B cell (primary cell): Measurements from ENCODE around the gene C10orf53. TPM values are rescaled to one million over a fixed set of nuclear protein-coding genes. Genes with fewer than 3 reads are reported as not detected.

Source experiments
- ATAC-seq: fragments of 200-7000 bp; cut with Tn5 transposase; one replicate; pipeline ENCODE4 v1.10.0; 2021; ENCODE audit warnings: low read depth, mild to moderate bottlenecking, moderate number of reproducible peaks, moderate library complexity
- CTCF ChIA-PET: fragments of 350-600 bp; sonication (Branson Sonifier 250); formaldehyde crosslinking; loops from one replicate; lab custom pipeline; 2021; ENCODE audit warnings: antibody characterized with exemption, inconsistent platforms; lab: Charles Lee
- POLR2A ChIA-PET: fragments of 350-600 bp; sonication (Branson Sonifier 250); formaldehyde crosslinking; loops from one replicate; lab custom pipeline; 2021; ENCODE audit warnings: antibody characterized with exemption; lab: Charles Lee
- DNase-seq: peaks from one replicate; pipeline ENCODE4 v3.0.0; 2013
- H2AFZ ChIP-seq: 2 replicates; pipeline ENCODE4 v1.6.1; 2012; ENCODE audit warnings: mild to moderate bottlenecking, low read depth, low read length; ENCODE audit not compliant: insufficient read depth, poor library complexity, severe bottlenecking
- H3K27ac ChIP-seq, 2 donors: 1 replicate in 1 of 2; 2 replicates in 1 of 2; pipeline ENCODE4 v1.5.1; 2012 to 2013; ENCODE audit warnings: low read length in 2 of 2, mild to moderate bottlenecking in 2 of 2, moderate library complexity in 1 of 2
- H3K27me3 ChIP-seq, 4 experiments: fragments of 200-600 bp in 1 of 4; sonication (generic) in 1 of 4; replicated peaks in 1 of 4; 1 replicate in 2 of 4; 2 replicates in 2 of 4; pipeline versions ENCODE4 v1.6.1 to v1.7.0; 2013 to 2016; ENCODE audit warnings: low read length in 3 of 4, mild to moderate bottlenecking in 2 of 4, mixed read lengths in 1 of 4, moderate library complexity in 1 of 4; ENCODE audit not compliant: insufficient read depth in 4 of 4, control insufficient read depth in 3 of 4; ENCODE audit errors: control extremely low read depth in 1 of 4
- H3K36me3 ChIP-seq, 2 experiments: replicated peaks in 1 of 2; 1 replicate in 1 of 2; 2 replicates in 1 of 2; pipeline versions ENCODE4 v1.6.1 to v1.7.1; 2013; ENCODE audit warnings: low read length in 1 of 2; ENCODE audit not compliant: insufficient read depth in 2 of 2, control insufficient read depth in 1 of 2; ENCODE audit errors: control extremely low read depth in 1 of 2, extremely low read depth in 1 of 2
- H3K4me1 ChIP-seq, 2 donors: fragments of 200-600 bp in 1 of 2; sonication (generic) in 1 of 2; 1 replicate in 1 of 2; 2 replicates in 1 of 2; pipeline versions ENCODE4 v1.5.1 to v1.6.1; 2013 to 2017; ENCODE audit warnings: low read length in 2 of 2; ENCODE audit not compliant: control insufficient read depth in 2 of 2, insufficient read depth in 2 of 2
- H3K4me2 ChIP-seq: replicated peaks from 2 replicates; pipeline ENCODE3; 2012; ENCODE audit warnings: mild to moderate bottlenecking, low read depth, low read length; ENCODE audit not compliant: poor library complexity, severe bottlenecking
- H3K4me3 ChIP-seq, 5 experiments: fragments of 200-600 bp in 1 of 5; sonication (generic) in 1 of 5; 1 replicate in 3 of 5; 2 replicates in 2 of 5; pipeline versions ENCODE4 v1.5.1 to v1.7.0; 2011 to 2016; ENCODE audit warnings: low read length in 4 of 5, mild to moderate bottlenecking in 4 of 5, low read depth in 2 of 5, control low read depth in 1 of 5, moderate library complexity in 1 of 5; ENCODE audit not compliant: insufficient read depth in 1 of 5; ENCODE audit errors: control extremely low read depth in 1 of 5, extremely low read depth in 1 of 5
- H3K79me2 ChIP-seq: fragments of 200-600 bp; sonication (generic); one replicate; pipeline ENCODE4 v1.6.0; 2016; ENCODE audit warnings: low read length; ENCODE audit not compliant: control insufficient read depth, insufficient read depth
- H3K9ac ChIP-seq: fragments of 200-600 bp; sonication (generic); 2 replicates; pipeline ENCODE4 v1.6.1; 2017; ENCODE audit warnings: mild to moderate bottlenecking, low read length, moderate library complexity
- H3K9me3 ChIP-seq, 3 donors: one replicate each; pipeline versions ENCODE4 v1.6.1 to v1.7.1; 2013; ENCODE audit warnings: low read length in 2 of 3; ENCODE audit not compliant: control insufficient read depth in 2 of 3, insufficient read depth in 1 of 3; ENCODE audit errors: control extremely low read depth in 1 of 3
- H4K20me1 ChIP-seq: 2 replicates; pipeline ENCODE4 v1.6.0; 2012; ENCODE audit warnings: mild to moderate bottlenecking, low read length; ENCODE audit not compliant: insufficient read depth, control insufficient read depth, poor library complexity, severe bottlenecking
- H3K27ac Mint-ChIP-seq: one replicate; pipeline ENCODE4 v1.8.0; 2021; ENCODE audit warnings: mixed read lengths
- H3K27me3 Mint-ChIP-seq: one replicate; pipeline ENCODE4 v1.8.0; 2021; ENCODE audit warnings: mixed read lengths
- H3K4me1 Mint-ChIP-seq: one replicate; pipeline ENCODE4 v1.8.0; 2021; ENCODE audit warnings: mixed read lengths
- H3K4me3 Mint-ChIP-seq: one replicate; pipeline ENCODE4 v1.8.0; 2021; ENCODE audit warnings: mixed read lengths
- H3K9me3 Mint-ChIP-seq: one replicate; pipeline ENCODE4 v1.8.0; 2022; ENCODE audit warnings: mixed read lengths; ENCODE audit not compliant: insufficient read depth
- EZH2 ChIP-seq: IDR thresholded peaks from 2 replicates; pipeline ENCODE4 v1.6.1; 2012; ENCODE audit warnings: borderline replicate concordance, low read depth, mild to moderate bottlenecking, moderate library complexity, low read length; ENCODE audit not compliant: insufficient read depth, poor library complexity, severe bottlenecking
- WGBS: methylation state at CpG from one replicate; pipeline ENCODE4 v1.1.5; 2013; ENCODE audit warnings: missing lambda C conversion rate; ENCODE audit not compliant: insufficient coverage; 5-methylcytosine and 5-hydroxymethylcytosine counted together
- intact Hi-C: fragments of 100-400 bp; cut with micrococcal nuclease; formaldehyde crosslinking; loops from one replicate; pipeline ENCODE4 v1.10.0; 2022
- polyA plus RNA-seq: library from polyadenylated mRNA; depleted of rRNA; stranded (reverse); fragments of >200 nt; gene quantifications from 2 replicates; pipeline ENCODE4 v1.2.3, GENCODE V29; 2012
- total RNA-seq, 2 donors: library from RNA; stranded (reverse); fragments of 120-200 nt in 1 of 2; gene quantifications; 1 replicate in 1 of 2; 2 replicates in 1 of 2; pipeline versions ENCODE4 v1.2.3 to v1.2.4, GENCODE V29; 2013 to 2022
- TF ChIP-seq, protein P1 (sequence below): fragments of 200-600 bp; IDR thresholded peaks from one replicate; pipeline ENCODE4 v1.8.0; 2022; ENCODE audit warnings: antibody characterized with exemption, mild to moderate bottlenecking

C10orf53 gene
- total and polyA plus RNA-seq, 2 donors (not counting 1 experiment from before 2014, with no cell fraction given): not detected

DNA sequence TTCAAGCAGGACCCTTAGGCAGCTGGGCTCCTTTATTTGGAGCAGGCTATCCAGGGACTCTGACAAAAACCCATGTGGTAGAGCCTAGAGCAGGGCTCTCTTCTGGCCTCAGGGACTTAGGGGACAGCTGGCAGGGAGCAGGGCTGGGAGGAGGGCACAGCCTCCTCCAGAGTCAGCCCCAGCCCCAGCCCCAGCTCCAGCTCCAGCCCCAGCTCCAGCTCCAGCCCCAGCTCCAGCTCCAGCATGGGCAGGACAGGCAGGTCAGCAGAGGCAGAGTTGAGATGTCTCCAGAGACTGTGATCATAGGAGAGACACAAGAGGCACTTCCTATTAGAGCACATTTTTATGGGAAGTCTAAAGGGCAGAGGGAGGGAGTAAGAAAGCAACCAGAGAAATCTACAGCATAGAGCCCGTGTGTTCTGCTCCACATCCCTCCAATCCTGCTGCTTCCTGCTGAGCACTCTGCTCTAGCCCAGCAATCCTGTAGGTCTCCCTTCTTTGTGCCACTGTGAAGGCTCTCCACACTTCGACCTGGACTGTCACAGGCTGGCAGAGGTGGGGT is 13.3 kb upstream of the C10orf53 start:
- Histone ChIP-seq H4K20me1 (no peaks in the 10 kb centered on the region), H3K27ac (no peak overlapping the region), H2AFZ (no peak overlapping the region), H3K27me3 (peaks cover 0 to 2% (median under 1%) of the 10 kb centered on the region in 4 experiments), H3K9me3 (peaks cover 0 to 5% (median 0%) of the 10 kb centered on the region in 3 donors), H3K4me2 (no peak overlapping the region), H3K4me3 (no peak overlapping the region), H3K4me1 (no peaks in the 10 kb centered on the region), H3K79me2 (no peaks in the 10 kb centered on the region), H3K9ac (no peak overlapping the region), H3K36me3 (no peaks in the 10 kb centered on the region)
- POLR2A ChIA-PET: no interaction called here
- no peak overlapping the region for H3K27ac Mint-ChIP-seq
- no peaks in the 10 kb centered on the region for H3K4me1 Mint-ChIP-seq
- intact Hi-C loops: no loop called here
- no peak overlapping the region for H3K4me3 Mint-ChIP-seq
- H3K27me3 Mint-ChIP-seq: peaks cover 14% of the 10 kb centered on the region
- WGBS: 66% methylated on average over 2 of the region's 2 CpGs
- TF ChIP-seq, protein P1, sequence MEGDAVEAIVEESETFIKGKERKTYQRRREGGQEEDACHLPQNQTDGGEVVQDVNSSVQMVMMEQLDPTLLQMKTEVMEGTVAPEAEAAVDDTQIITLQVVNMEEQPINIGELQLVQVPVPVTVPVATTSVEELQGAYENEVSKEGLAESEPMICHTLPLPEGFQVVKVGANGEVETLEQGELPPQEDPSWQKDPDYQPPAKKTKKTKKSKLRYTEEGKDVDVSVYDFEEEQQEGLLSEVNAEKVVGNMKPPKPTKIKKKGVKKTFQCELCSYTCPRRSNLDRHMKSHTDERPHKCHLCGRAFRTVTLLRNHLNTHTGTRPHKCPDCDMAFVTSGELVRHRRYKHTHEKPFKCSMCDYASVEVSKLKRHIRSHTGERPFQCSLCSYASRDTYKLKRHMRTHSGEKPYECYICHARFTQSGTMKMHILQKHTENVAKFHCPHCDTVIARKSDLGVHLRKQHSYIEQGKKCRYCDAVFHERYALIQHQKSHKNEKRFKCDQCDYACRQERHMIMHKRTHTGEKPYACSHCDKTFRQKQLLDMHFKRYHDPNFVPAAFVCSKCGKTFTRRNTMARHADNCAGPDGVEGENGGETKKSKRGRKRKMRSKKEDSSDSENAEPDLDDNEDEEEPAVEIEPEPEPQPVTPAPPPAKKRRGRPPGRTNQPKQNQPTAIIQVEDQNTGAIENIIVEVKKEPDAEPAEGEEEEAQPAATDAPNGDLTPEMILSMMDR: no peak
- TF ChIP-seq EZH2: no peak
- CTCF ChIA-PET: no interaction called here
- H3K9me3 Mint-ChIP-seq: peaks cover 2% of the 10 kb centered on the region
- ATAC-seq: no peak
- no peak for DNase-seq

DNA sequence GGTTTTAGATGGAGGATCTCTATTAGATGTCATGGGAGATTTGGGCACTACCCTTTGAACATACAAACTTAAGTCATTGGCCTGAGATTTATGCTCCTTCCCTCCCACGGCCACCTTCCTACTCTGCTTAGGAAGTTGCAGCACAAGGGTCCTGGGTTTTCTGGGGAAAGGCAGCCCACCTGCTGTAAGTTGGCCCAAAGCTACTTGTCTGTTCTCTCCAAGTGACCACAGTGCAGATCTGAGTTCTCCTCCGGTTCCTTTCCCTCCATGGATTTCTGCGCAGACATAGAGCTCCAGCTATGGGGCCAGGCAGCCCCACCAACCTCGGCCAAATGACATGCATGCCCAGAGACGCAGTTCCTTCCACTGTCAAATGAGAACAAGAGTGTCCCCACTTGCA is 12.8 kb upstream of the C10orf53 start:
- CTCF ChIA-PET: no interaction called here
- no peak overlapping the region for H3K27ac Mint-ChIP-seq

More for the DNA sequence above, 12.8 kb upstream of the C10orf53 start:
- H3K79me2 ChIP-seq: no peaks in the 10 kb centered on the region
- TF ChIP-seq, protein P1: no peak
- no peak for TF ChIP-seq EZH2
- no peak overlapping the region for H3K4me2 ChIP-seq
- intact Hi-C loops: no loop called here
- no peak overlapping the region for H3K9ac ChIP-seq
- H3K4me1 ChIP-seq: no peaks in the 10 kb centered on the region
- no peak overlapping the region for H2AFZ ChIP-seq
- H3K27me3 ChIP-seq: peaks cover 0 to 4% (median under 1%) of the 10 kb centered on the region in 4 experiments
- no peaks in the 10 kb centered on the region for H3K4me1 Mint-ChIP-seq
- H3K9me3 ChIP-seq: peaks cover 0 to 5% (median 0%) of the 10 kb centered on the region in 3 donors
- H3K9me3 Mint-ChIP-seq: peaks cover 3% of the 10 kb centered on the region
- H3K4me3 ChIP-seq: no peak overlapping the region
- H3K36me3 ChIP-seq: no peaks in the 10 kb centered on the region
- ATAC-seq (no peak), DNase-seq (no peak)
- POLR2A ChIA-PET: no interaction called here
- no peaks in the 10 kb centered on the region for H4K20me1 ChIP-seq
- no peak overlapping the region for H3K27ac ChIP-seq
- peaks cover 19% of the 10 kb centered on the region for H3K27me3 Mint-ChIP-seq
- WGBS: 89% methylated on average over 5 of the region's 5 CpGs
- no peak overlapping the region for H3K4me3 Mint-ChIP-seq
